H1 (cell line): ENCODE results near the gene TGFBR1. TPM values are rescaled to one million over a fixed set of nuclear protein-coding genes. Genes with fewer than 3 reads are reported as not detected.

Experiments
- CTCF ChIA-PET: fragments of 300-600 bp; sonication (Branson Sonifier 250); formaldehyde crosslinking; loops from one replicate; lab custom pipeline; 2021; ENCODE audit not compliant: partially characterized antibody; lab: Charles Lee
- POLR2A ChIA-PET: fragments of 300-600 bp; sonication (Branson Sonifier 250); formaldehyde crosslinking; loops from one replicate; lab custom pipeline; 2021; ENCODE audit warnings: inconsistent platforms; ENCODE audit not compliant: partially characterized antibody; lab: Charles Lee
- DNase-seq, 2 experiments: peaks; one replicate each; pipeline versions ENCODE4 v3.0.0 to v3.0.0-alpha.2; 2010 to 2022; ENCODE audit warnings: low spot score in 2 of 2, low read depth in 1 of 2, mixed read lengths in 1 of 2
- FAIRE-seq: peaks from 2 replicates; lab custom pipeline; 2011; peaks lifted over from hg19 to GRCh38; lab: Jason Lieb, UNC
- H2AFZ ChIP-seq: 2 replicates; pipeline ENCODE4 v1.8.1; 2012; ENCODE audit warnings: low read length, inconsistent platforms
- H2AK5ac ChIP-seq: 2 replicates; pipeline ENCODE4 v1.6.1; 2013; ENCODE audit warnings: low read depth, low read length
- H2BK120ac ChIP-seq: replicated peaks from 2 replicates; pipeline ENCODE3; 2013; ENCODE audit warnings: low read depth, low read length, inconsistent platforms
- H2BK12ac ChIP-seq: 2 replicates; pipeline ENCODE4 v1.6.1; 2013; ENCODE audit warnings: low read depth, low read length
- H2BK15ac ChIP-seq: 2 replicates; pipeline ENCODE4 v1.6.1; 2013; ENCODE audit warnings: low read length
- H2BK20ac ChIP-seq: 2 replicates; pipeline ENCODE4 v1.6.1; 2013; ENCODE audit warnings: low read length
- H2BK5ac ChIP-seq: 2 replicates; pipeline ENCODE4 v1.6.1; 2013; ENCODE audit warnings: low read depth, low read length
- H3K14ac ChIP-seq: 2 replicates; pipeline ENCODE4 v1.6.1; 2013; ENCODE audit warnings: inconsistent platforms; ENCODE audit not compliant: insufficient read length
- H3K18ac ChIP-seq: 2 replicates; pipeline ENCODE4 v1.6.1; 2013; ENCODE audit warnings: low read length; ENCODE audit errors: extremely low read depth
- H3K23ac ChIP-seq: 2 replicates; pipeline ENCODE4 v1.6.1; 2013; ENCODE audit warnings: inconsistent platforms; ENCODE audit not compliant: insufficient read length
- H3K23me2 ChIP-seq: 2 replicates; pipeline ENCODE4 v1.6.1; 2013; ENCODE audit warnings: low read depth, low read length
- H3K27ac ChIP-seq: 2 replicates; pipeline ENCODE4 v1.6.1; 2011; ENCODE audit warnings: low read depth, low read length, inconsistent platforms
- H3K27me3 ChIP-seq, 4 experiments: replicated peaks in 1 of 4; 1 replicate in 1 of 4; 2 replicates in 3 of 4; pipeline versions ENCODE4 v1.6.1 to v1.8.1; 2011 to 2013; ENCODE audit warnings: low read length in 3 of 4, mild to moderate bottlenecking in 3 of 4, inconsistent platforms in 2 of 4, mixed read lengths in 2 of 4, moderate library complexity in 1 of 4; ENCODE audit not compliant: control insufficient read depth in 3 of 4, insufficient read depth in 3 of 4; ENCODE audit errors: extremely low read depth in 1 of 4
- H3K36me3 ChIP-seq, 4 experiments: 2 replicates each; pipeline versions ENCODE4 v1.6.1 to v1.8.1; 2011 to 2013; ENCODE audit warnings: mild to moderate bottlenecking in 4 of 4, low read length in 3 of 4, moderate library complexity in 2 of 4, control low read depth in 1 of 4, inconsistent platforms in 1 of 4; ENCODE audit not compliant: insufficient read depth in 4 of 4, control insufficient read depth in 2 of 4
- H3K4ac ChIP-seq: replicated peaks from 2 replicates; pipeline ENCODE3; 2013; ENCODE audit warnings: low read length, low read depth, mixed read lengths, inconsistent platforms; ENCODE audit not compliant: insufficient read length
- H3K4me1 ChIP-seq, 4 experiments: replicated peaks in 1 of 4; 1 replicate in 1 of 4; 2 replicates in 3 of 4; pipeline versions ENCODE4 v1.6.1 to v1.8.1; 2011 to 2013; ENCODE audit warnings: low read length in 3 of 4, inconsistent platforms in 2 of 4, mixed read lengths in 1 of 4; ENCODE audit not compliant: insufficient read depth in 4 of 4, control insufficient read depth in 3 of 4
- H3K4me2 ChIP-seq, 2 experiments: 2 replicates each; pipeline versions ENCODE4 v1.6.1 to v1.8.1; 2011 to 2013; ENCODE audit warnings: low read depth in 2 of 2, low read length in 2 of 2, control low read depth in 1 of 2, inconsistent platforms in 1 of 2, mild to moderate bottlenecking in 1 of 2; ENCODE audit not compliant: insufficient read depth in 1 of 2
- H3K4me3 ChIP-seq, 4 experiments: fragments of 200-600, 300-600 bp in 1 of 4; sonication (generic), shearing (Covaris generic), sonication (Bioruptor Twin) in 1 of 4; 2 replicates each; pipeline versions ENCODE4 v1.5.1 to v1.8.1; 2011 to 2016; ENCODE audit warnings: low read length in 4 of 4, low read depth in 3 of 4, control low read depth in 2 of 4, inconsistent platforms in 2 of 4, mild to moderate bottlenecking in 2 of 4, mixed read lengths in 1 of 4, moderate library complexity in 1 of 4; ENCODE audit not compliant: insufficient read depth in 2 of 4; ENCODE audit errors: extremely low read depth in 1 of 4
- H3K56ac ChIP-seq: replicated peaks from 2 replicates; pipeline ENCODE3; 2013; ENCODE audit warnings: low read depth, mild to moderate bottlenecking, mixed read lengths, low read length, inconsistent platforms; ENCODE audit not compliant: insufficient read length
- H3K79me1 ChIP-seq: 2 replicates; pipeline ENCODE4 v1.6.1; 2013; ENCODE audit warnings: low read depth, low read length, control low read depth
- H3K79me2 ChIP-seq, 2 experiments: 2 replicates each; pipeline versions ENCODE4 v1.6.1 to v1.8.1; 2012 to 2013; ENCODE audit warnings: low read length in 2 of 2, mild to moderate bottlenecking in 2 of 2, inconsistent platforms in 1 of 2; ENCODE audit not compliant: insufficient read depth in 2 of 2, control insufficient read depth in 1 of 2
- H3K9ac ChIP-seq, 4 experiments: replicated peaks in 1 of 4; 1 replicate in 1 of 4; 2 replicates in 3 of 4; pipeline versions ENCODE4 v1.6.1 to v1.8.1; 2011 to 2013; ENCODE audit warnings: low read depth in 3 of 4, low read length in 3 of 4, control low read depth in 2 of 4, mild to moderate bottlenecking in 2 of 4, moderate library complexity in 2 of 4, inconsistent platforms in 1 of 4; ENCODE audit errors: extremely low read depth in 1 of 4
- H3K9me3 ChIP-seq, 2 experiments: 2 replicates each; pipeline versions ENCODE4 v1.6.1 to v1.8.1; 2012 to 2013; ENCODE audit warnings: mild to moderate bottlenecking in 2 of 2, moderate library complexity in 2 of 2, control low read depth in 1 of 2, inconsistent platforms in 1 of 2, low read depth in 1 of 2, low read length in 1 of 2, mixed read lengths in 1 of 2; ENCODE audit not compliant: insufficient read depth in 2 of 2
- H4K20me1 ChIP-seq, 2 experiments: replicated peaks in 1 of 2; 2 replicates each; pipeline versions ENCODE3 to v1.8.1; 2011 to 2013; ENCODE audit warnings: inconsistent platforms in 2 of 2, low read length in 2 of 2, mild to moderate bottlenecking in 1 of 2; ENCODE audit not compliant: insufficient read depth in 2 of 2, control insufficient read depth in 1 of 2
- H4K5ac ChIP-seq: 2 replicates; pipeline ENCODE4 v1.6.1; 2013; ENCODE audit warnings: low read length, low read depth, mixed read lengths, inconsistent platforms; ENCODE audit not compliant: insufficient read length
- H4K8ac ChIP-seq: 2 replicates; pipeline ENCODE4 v1.8.0; 2013; ENCODE audit warnings: mild to moderate bottlenecking, moderate library complexity, low read length, inconsistent platforms; ENCODE audit not compliant: insufficient read depth; ENCODE audit errors: extremely low read depth
- H4K91ac ChIP-seq: replicated peaks from 2 replicates; pipeline ENCODE3; 2013; ENCODE audit warnings: low read length, mixed read lengths, inconsistent platforms; ENCODE audit not compliant: insufficient read length
- ASH2L ChIP-seq: fragments of 200-600, 300-600 bp; sonication (generic); IDR thresholded peaks from one replicate; pipeline ENCODE4 v1.7.1; 2017; ENCODE audit warnings: low read length
- CHD2 ChIP-seq: IDR thresholded peaks from 2 replicates; pipeline ENCODE4 v1.6.1; 2012; ENCODE audit warnings: low read length, improper control_type of control experiment
- EGR1 ChIP-seq: IDR thresholded peaks from 2 replicates; pipeline ENCODE4 v1.6.1; 2011; ENCODE audit warnings: low read depth, low read length, borderline replicate concordance
- GABPA ChIP-seq: IDR thresholded peaks from 2 replicates; pipeline ENCODE4 v1.6.1; 2011; ENCODE audit warnings: mild to moderate bottlenecking, low read length, moderate library complexity, borderline replicate concordance; ENCODE audit not compliant: insufficient read depth
- HDAC6 ChIP-seq: IDR thresholded peaks from one replicate; pipeline ENCODE4 v1.7.1; 2012; ENCODE audit warnings: low read depth, mild to moderate bottlenecking, inconsistent platforms, low read length, moderate library complexity
- KDM4A ChIP-seq: IDR thresholded peaks from one replicate; pipeline ENCODE4 v1.7.1; 2012; ENCODE audit warnings: low read depth, mild to moderate bottlenecking, moderate library complexity, low read length, inconsistent platforms; ENCODE audit not compliant: severe bottlenecking
- POLR2AphosphoS5 ChIP-seq: IDR thresholded peaks from 2 replicates; pipeline ENCODE4 v1.6.1; 2011; ENCODE audit warnings: low read depth, low read length
- TCF12 ChIP-seq: IDR thresholded peaks from 2 replicates; pipeline ENCODE4 v1.6.1; 2011; ENCODE audit warnings: low read depth, mild to moderate bottlenecking, low read length
- WGBS, 2 experiments: shearing (Covaris generic) in 1 of 2; methylation state at CpG; one replicate each; pipeline versions ENCODE4 v1.1.6 to v1.1.7; 2013 to 2015; ENCODE audit warnings: low lambda C conversion rate in 2 of 2, mixed read lengths in 2 of 2, inconsistent platforms in 1 of 2, low coverage in 1 of 2, missing lambda C conversion rate in 1 of 2; ENCODE audit not compliant: insufficient replicate concordance in 2 of 2, insufficient coverage in 1 of 2, insufficient read length in 1 of 2; ENCODE audit errors: extremely low coverage in 1 of 2, missing lambda C conversion rate in 1 of 2; 5-methylcytosine and 5-hydroxymethylcytosine counted together
- polyA plus RNA-seq, 7 experiments: library from polyadenylated mRNA; depleted of rRNA in 3 of 7; stranded (reverse) in 5 of 7; unstranded in 2 of 7; fragments of >200 nt in 5 of 7; fragments of 200-250 nt in 2 of 7; gene quantifications; 1 replicate in 5 of 7; 2 replicates in 1 of 7; 4 replicates in 1 of 7; pipeline versions ENCODE4 v1.2.1 to v1.2.3, GENCODE V29; 2011 to 2013; ENCODE audit warnings: missing spikeins in 2 of 7, mixed read lengths in 2 of 7
- total RNA-seq: library from RNA; stranded (reverse); fragmentation: NEBNext Ultra II Directional; extraction: Animal tissue kit (Norgen Biotek cat#: 25700); gene quantifications from 2 replicates; pipeline ENCODE4 v1.2.1, GENCODE V29; 2021

TGFBR1 gene
- total and polyA plus RNA-seq, 2 of the 8 experiments (the other 6 are each of a cell fraction or from before 2014, with no cell fraction given): 16.8 to 52.4 TPM

DNA sequence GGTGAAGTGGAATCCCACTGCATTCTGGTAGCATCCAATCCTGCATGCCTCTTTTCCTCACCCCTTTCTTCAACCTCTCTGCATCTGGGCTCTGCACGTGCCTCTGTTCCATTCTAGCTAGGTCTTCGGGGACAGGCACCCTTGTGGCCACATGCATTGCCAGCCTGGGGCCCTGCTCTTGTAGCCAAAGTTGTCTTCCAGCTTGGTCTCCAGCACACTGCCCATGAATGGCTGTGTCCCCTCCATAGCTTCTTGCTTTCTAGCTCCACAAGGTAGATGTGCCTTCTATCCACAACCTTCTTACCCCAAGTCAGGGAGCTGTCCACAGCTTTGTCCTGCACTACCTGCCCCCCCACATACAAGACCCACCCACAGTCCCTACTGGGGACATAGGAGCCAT, 84.3 kb downstream of the TGFBR1 start:
- Histone ChIP-seq H4K8ac (no peak overlapping the region), H3K4me1 (peaks cover 0 to 3% (median 1%) of the 10 kb centered on the region in 4 experiments; a peak in 2 of 7 replicates), H2BK120ac (no peak overlapping the region), H3K4me3 (no peak overlapping the region), H2BK12ac (no peak overlapping the region), H3K36me3 (no peaks in the 10 kb centered on the region), H3K4ac (no peak overlapping the region), H3K9me3 (no peaks in the 10 kb centered on the region), H2BK15ac (no peak overlapping the region), H3K27me3 (no peaks in the 10 kb centered on the region), H3K79me2 (no peaks in the 10 kb centered on the region), H4K20me1 (no peaks in the 10 kb centered on the region), H3K23me2 (no peaks in the 10 kb centered on the region), H3K14ac (no peak overlapping the region), H4K5ac (no peak overlapping the region), H4K91ac (no peak overlapping the region), H3K27ac (no peak overlapping the region), H3K9ac (no peak overlapping the region), H2BK5ac (no peak overlapping the region), H3K56ac (no peak overlapping the region), H3K79me1 (no peaks in the 10 kb centered on the region), H3K4me2 (no peak overlapping the region), H3K23ac (no peak overlapping the region), H2BK20ac (no peak overlapping the region), H2AFZ (no peak overlapping the region), H2AK5ac (no peak overlapping the region), H3K18ac (no peak overlapping the region)
- no peak for FAIRE-seq
- CTCF ChIA-PET: interaction anchor here (1.0 to 9.4 kb wide), 5 partner anchors 9 to 137 kb away, joined by 3 to 105 read pairs (median 4); no protein-coding TSS in a partner anchor
- POLR2A ChIA-PET: interaction anchor here (0.9 to 1.2 kb wide), 2 partner anchors 9 to 33 kb away, joined by 3 to 4 read pairs; partner anchors contain the start of genes ALG2 and SEC61B
- 89% methylated on average over 2 of the region's 2 CpGs; no CpG with 5 or more reads in 1 of the 2 experiments for WGBS, 2 experiments
- no peak for DNase-seq
- TF ChIP-seq TCF12 (no peak), EGR1 (no peak), ASH2L (no peak), CHD2 (no peak), GABPA (no peak), POLR2AphosphoS5 (no peak), KDM4A (no peak), HDAC6 (no peak)
